ENCODE data around the gene EFHC1. TPM values are rescaled to one million over a fixed set of nuclear protein-coding genes. Genes with fewer than 3 reads are reported as not detected.

Gene EFHC1
- total RNA-seq, 2 experiments from 2014 or later = 20.7 to 24.8 TPM

- H3K4me2 ChIP-seq (ENCODE audit: low read length) = no peak overlapping the region
- no peak overlapping the region for H3K4me3 ChIP-seq (ENCODE audit: low read depth, low read length, poor library complexity, severe bottlenecking)
- peaks cover 54% of the 10 kb centered on the region for H3K36me3 ChIP-seq (ENCODE audit: insufficient read depth, low read length)
- no peaks in the 10 kb centered on the region for H4K20me1 ChIP-seq (ENCODE audit: insufficient read depth, low read length)
- DNase-seq (ENCODE audit: low spot score) = no peak
- H3K9me3 ChIP-seq (ENCODE audit: low read length) = no peaks in the 10 kb centered on the region
- intact Hi-C loops (cut with micrococcal nuclease; ENCODE audit: unreplicated experiment) = no loop called here
- no TSS peak for BruUV-seq (replicated peaks)
- H3K79me2 ChIP-seq (ENCODE audit: insufficient read depth, low read depth, low read length) = no peaks in the 10 kb centered on the region
- POLR2A ChIA-PET = interaction anchor here (0.7 to 1.7 kb wide), 5 partner anchors 9 to 145 kb away, joined by 3 to 6 read pairs (median 3); no protein-coding TSS in a partner anchor
- TF ChIP-seq CTCF (conservative IDR thresholded peaks at IDR 0.05; ENCODE audit: low read length) (no peak), EZH2phosphoT487 (IDR thresholded peaks at IDR 0.05; ENCODE audit: borderline replicate concordance, low read depth, low read length) (no peak)
- CTCF ChIA-PET (ENCODE audit: unreplicated experiment) = no interaction called here
- no peaks in the 10 kb centered on the region for H3K9me2 ChIP-seq (ENCODE audit: insufficient read depth, low read length)
- no peak overlapping the region for H3K27ac ChIP-seq (ENCODE audit: low read depth, low read length, poor library complexity, severe bottlenecking)
- H3K4me1 ChIP-seq (ENCODE audit: insufficient read depth, low read length, poor library complexity, severe bottlenecking) = peaks cover 34% of the 10 kb centered on the region
- H2AFZ ChIP-seq (ENCODE audit: low read length) = no peak overlapping the region
Measured at GRCh38 chr6:52530351-52530750, 110.2 kb downstream of the EFHC1 start.

- ChIA-PET CTCF (ENCODE audit: unreplicated experiment) (no interaction called here), POLR2A (interaction anchor here (0.6 to 1.7 kb wide), 6 partner anchors 10 to 35 kb away, joined by 3 to 6 read pairs (median 3); no protein-coding TSS in a partner anchor)
- H3K36me3 ChIP-seq (ENCODE audit: insufficient read depth, low read length) = peaks cover 54% of the 10 kb centered on the region
- BruUV-seq (replicated peaks) = TSS peak; percentile 17
- H3K9me3 ChIP-seq (ENCODE audit: low read length) = no peaks in the 10 kb centered on the region
- H3K4me2 ChIP-seq (ENCODE audit: low read length) = 0 out of 2 replicates have a peak overlapping the region, but pooled peaks have one; percentile 10
- H3K27ac ChIP-seq (ENCODE audit: low read depth, low read length, poor library complexity, severe bottlenecking) = no peak overlapping the region
- no peaks in the 10 kb centered on the region for H4K20me1 ChIP-seq (ENCODE audit: insufficient read depth, low read length)
- H3K4me1 ChIP-seq (ENCODE audit: insufficient read depth, low read length, poor library complexity, severe bottlenecking) = peaks cover 45% of the 10 kb centered on the region
- no peaks in the 10 kb centered on the region for H3K9me2 ChIP-seq (ENCODE audit: insufficient read depth, low read length)
- no peak for DNase-seq (ENCODE audit: low spot score)
- no peak for TF ChIP-seq CTCF (conservative IDR thresholded peaks at IDR 0.05; ENCODE audit: low read length)
- no peak for TF ChIP-seq EZH2phosphoT487 (IDR thresholded peaks at IDR 0.05; ENCODE audit: borderline replicate concordance, low read depth, low read length)
- intact Hi-C loops (cut with micrococcal nuclease; ENCODE audit: unreplicated experiment) = no loop called here
- H3K79me2 ChIP-seq (ENCODE audit: insufficient read depth, low read depth, low read length) = peaks cover 7% of the 10 kb centered on the region; the same call in 1 of the 2 replicates
- H3K4me3 ChIP-seq (ENCODE audit: low read depth, low read length, poor library complexity, severe bottlenecking) = no peak overlapping the region
- no peak overlapping the region for H2AFZ ChIP-seq (ENCODE audit: low read length)
Measured at GRCh38 chr6:52531396-52531795, 111.3 kb downstream of the EFHC1 start.

- Histone ChIP-seq H3K4me1 (ENCODE audit: insufficient read depth, low read length, poor library complexity, severe bottlenecking) (peaks cover 49% of the 10 kb centered on the region), H2AFZ (ENCODE audit: low read length) (no peak overlapping the region), H3K79me2 (ENCODE audit: insufficient read depth, low read depth, low read length) (peaks cover 7% of the 10 kb centered on the region; the same call in 1 of the 2 replicates), H3K9me2 (ENCODE audit: insufficient read depth, low read length) (no peaks in the 10 kb centered on the region), H3K36me3 (ENCODE audit: insufficient read depth, low read length) (peaks cover 51% of the 10 kb centered on the region), H3K27ac (ENCODE audit: low read depth, low read length, poor library complexity, severe bottlenecking) (no peak overlapping the region), H3K9me3 (ENCODE audit: low read length) (no peaks in the 10 kb centered on the region), H3K4me3 (ENCODE audit: low read depth, low read length, poor library complexity, severe bottlenecking) (no peak overlapping the region), H3K4me2 (ENCODE audit: low read length) (0 out of 2 replicates have a peak overlapping the region, but pooled peaks have one; percentile 10), H4K20me1 (ENCODE audit: insufficient read depth, low read length) (no peaks in the 10 kb centered on the region)
- TF ChIP-seq EZH2phosphoT487 (IDR thresholded peaks at IDR 0.05; ENCODE audit: borderline replicate concordance, low read depth, low read length) (no peak), CTCF (conservative IDR thresholded peaks at IDR 0.05; ENCODE audit: low read length) (no peak)
- ChIA-PET CTCF (ENCODE audit: unreplicated experiment) (no interaction called here), POLR2A (interaction anchor here (1.1 kb wide), 1 partner anchor 34 kb away, joined by 3 read pairs; no protein-coding TSS in a partner anchor)
- no peak for DNase-seq (ENCODE audit: low spot score)
- no TSS peak for BruUV-seq (replicated peaks)
- intact Hi-C loops (cut with micrococcal nuclease; ENCODE audit: unreplicated experiment) = no loop called here
Measured at GRCh38 chr6:52531834-52532233, 111.7 kb downstream of the EFHC1 start.
